Left lung (tissue), 10 donors: Measurements from ENCODE around the gene SUSD3. TPM values are rescaled to one million over a fixed set of nuclear protein-coding genes. Genes with fewer than 3 reads are reported as not detected.
A peak's percentile ranks its signal among the peaks of the same experiment; 100 is the strongest.

Experiments
- ATAC-seq: fragments of 200-7000 bp; cut with Tn5 transposase; one replicate; pipeline ENCODE4 v1.9.1; 2020; ENCODE audit warnings: moderate library complexity
- DNase-seq, 4 donors: peaks; one replicate each; pipeline ENCODE4 v3.0.0-alpha.2; 2013 to 2020
- H3K27ac ChIP-seq, 2 donors: fragments of 200-600 bp; sonication (generic) in 1 of 2; one replicate each; pipeline versions ENCODE4 v1.5.0 to v1.8.0; 2020 to 2021
- H3K27me3 ChIP-seq, 2 donors: fragments of 200-600 bp; sonication (generic) in 1 of 2; one replicate each; pipeline versions ENCODE4 v1.5.0 to v1.8.0; 2020 to 2021
- H3K36me3 ChIP-seq, 2 donors: fragments of 200-600 bp; sonication (generic) in 1 of 2; one replicate each; pipeline versions ENCODE4 v1.5.0 to v1.8.0; 2020 to 2021
- H3K4me1 ChIP-seq, 2 donors: fragments of 200-600 bp; one replicate each; pipeline ENCODE4 v1.8.0; 2021
- H3K4me3 ChIP-seq, 2 donors: fragments of 200-600 bp; sonication (generic) in 1 of 2; one replicate each; pipeline versions ENCODE4 v1.5.0 to v1.8.0; 2020 to 2021; ENCODE audit warnings: mild to moderate bottlenecking in 1 of 2
- H3K9me3 ChIP-seq, 2 donors: fragments of 200-600 bp; sonication (generic) in 1 of 2; one replicate each; pipeline versions ENCODE4 v1.5.0 to v1.8.0; 2020 to 2021
- CTCF ChIP-seq, 2 donors: fragments of 200-600 bp; sonication (generic) in 1 of 2; IDR thresholded peaks; one replicate each; pipeline versions ENCODE4 v1.5.0 to v1.8.0; 2021; ENCODE audit warnings: antibody characterized with exemption in 2 of 2
- intact Hi-C, 2 donors: fragments of 100-400 bp; cut with DNase I; formaldehyde crosslinking; loops; one replicate each; pipeline versions ENCODE4 v1.11.2 to v1.14.2; 2022
- polyA plus RNA-seq, 6 donors: library from polyadenylated mRNA; unstranded; fragments of 120-200 nt; gene quantifications; one replicate each; pipeline ENCODE4 v1.2.1, GENCODE V29; 2013; ENCODE audit not compliant: insufficient read length in 6 of 6
- total RNA-seq, 2 donors: library from RNA; stranded (reverse); fragmentation: NEBNext Ultra II Directional; extraction: Animal tissue kit (Norgen Biotek cat#: 25700); gene quantifications; one replicate each; pipeline ENCODE4 v1.2.1, GENCODE V29; 2021
- donor health status: DM: no; HTN: yes; CAD: no.
- donor health status: DM: no; HTN: no; CAD: no.

SUSD3 gene
- total and polyA plus RNA-seq, 8 donors: 2.6 to 12.1 (median 5.3) TPM

GRCh38 chr9:93054758-93055704 lies 3.5 kb upstream of the SUSD3 start:
- ATAC-seq (no peak), DNase-seq (peak in 1 of 4 donors; percentile 67)
- H3K9me3 ChIP-seq: no peaks in the 10 kb centered on the region
- H3K4me1 ChIP-seq: peaks cover 6 to 54% of the 10 kb centered on the region in 2 donors
- H3K27me3 ChIP-seq: no peaks in the 10 kb centered on the region
- intact Hi-C loops: no loop called here
- no peaks in the 10 kb centered on the region for H3K36me3 ChIP-seq
- H3K27ac ChIP-seq: peak overlapping the region in 1 of 2 donors; percentile 63
- no peak overlapping the region for H3K4me3 ChIP-seq
- TF ChIP-seq CTCF (IDR thresholded peaks at IDR 0.05): no peak

- H3K9me3 ChIP-seq: no peaks in the 10 kb centered on the region
- H3K27ac ChIP-seq: no peak overlapping the region
- H3K27me3 ChIP-seq: no peaks in the 10 kb centered on the region
- DNase-seq (peak in 1 of 4 donors; percentile 29), ATAC-seq (no peak)
- no peak for TF ChIP-seq CTCF (IDR thresholded peaks at IDR 0.05)
- intact Hi-C loops: no loop called here
- H3K36me3 ChIP-seq: no peaks in the 10 kb centered on the region
- no peak overlapping the region for H3K4me3 ChIP-seq
- H3K4me1 ChIP-seq: peaks cover 6 to 73% of the 10 kb centered on the region in 2 donors
Measured at GRCh38 chr9:93057042-93057702, 1.3 kb upstream of the SUSD3 start.

- H3K36me3 ChIP-seq: no peaks in the 10 kb centered on the region
- peak overlapping the region in 1 of 2 donors; percentile 64 for H3K4me3 ChIP-seq
- ATAC-seq: no peak
- H3K9me3 ChIP-seq: no peaks in the 10 kb centered on the region
- H3K27me3 ChIP-seq: no peaks in the 10 kb centered on the region
- no peak for TF ChIP-seq CTCF (IDR thresholded peaks at IDR 0.05)
- intact Hi-C loops: no loop called here
- H3K4me1 ChIP-seq: peaks cover 6 to 70% of the 10 kb centered on the region in 2 donors
- peak in 1 of 4 donors; percentile 57 for DNase-seq
- H3K27ac ChIP-seq: peak overlapping the region; percentile 54 to 75
Measured at GRCh38 chr9:93057703-93058354, 672 bp upstream of the SUSD3 start.

GRCh38 chr9:93059011-93059714 lies 662 bp downstream of the SUSD3 start:
- peak overlapping the region; percentile 54 to 75 for H3K27ac ChIP-seq
- H3K27me3 ChIP-seq: no peaks in the 10 kb centered on the region
- H3K4me1 ChIP-seq: peaks cover 6 to 61% of the 10 kb centered on the region in 2 donors
- peak overlapping the region; percentile 43 to 64 for H3K4me3 ChIP-seq
- TF ChIP-seq CTCF (IDR thresholded peaks at IDR 0.05): no peak
- H3K36me3 ChIP-seq: no peaks in the 10 kb centered on the region
- peak; percentile 28 for ATAC-seq
- no peaks in the 10 kb centered on the region for H3K9me3 ChIP-seq
- intact Hi-C loops: no loop called here
- DNase-seq: peak in 1 of 4 donors; percentile 87
